GM12875 (cell line): ENCODE data around the gene AGAP1.

Experiments
- H3K4me3 ChIP-seq: one replicate; pipeline ENCODE4 v1.5.1; 2011; ENCODE audit warnings: low read depth, low read length, control low read depth
- TF ChIP-seq, protein P1 (sequence below): IDR thresholded peaks from 2 replicates; pipeline ENCODE4 v1.5.1; 2011; ENCODE audit warnings: low read depth, mild to moderate bottlenecking, control low read depth, inconsistent platforms, low read length, moderate library complexity, borderline replicate concordance; ENCODE audit not compliant: insufficient read depth

Gene AGAP1

DNA sequence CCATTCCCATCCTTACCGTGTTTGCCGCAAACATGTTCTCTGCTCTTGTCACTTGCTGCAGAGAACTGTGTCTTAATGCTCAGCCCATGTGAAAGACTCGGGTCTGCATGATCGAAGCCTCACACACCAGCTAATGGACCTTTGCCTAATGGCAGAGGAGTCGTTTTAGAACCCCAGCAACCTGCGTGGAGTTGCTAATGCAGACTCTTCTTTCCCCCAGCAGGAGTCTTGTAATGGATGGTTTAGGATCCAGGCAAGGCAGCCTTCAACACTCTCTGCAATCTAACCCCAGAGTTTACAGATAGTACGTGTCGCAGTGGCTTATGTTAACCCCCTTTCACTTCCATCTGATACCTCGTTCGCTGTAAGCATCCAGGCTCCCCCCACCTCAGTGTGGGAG, 316.4 kb downstream of the AGAP1 start:
- TF ChIP-seq, protein P1, sequence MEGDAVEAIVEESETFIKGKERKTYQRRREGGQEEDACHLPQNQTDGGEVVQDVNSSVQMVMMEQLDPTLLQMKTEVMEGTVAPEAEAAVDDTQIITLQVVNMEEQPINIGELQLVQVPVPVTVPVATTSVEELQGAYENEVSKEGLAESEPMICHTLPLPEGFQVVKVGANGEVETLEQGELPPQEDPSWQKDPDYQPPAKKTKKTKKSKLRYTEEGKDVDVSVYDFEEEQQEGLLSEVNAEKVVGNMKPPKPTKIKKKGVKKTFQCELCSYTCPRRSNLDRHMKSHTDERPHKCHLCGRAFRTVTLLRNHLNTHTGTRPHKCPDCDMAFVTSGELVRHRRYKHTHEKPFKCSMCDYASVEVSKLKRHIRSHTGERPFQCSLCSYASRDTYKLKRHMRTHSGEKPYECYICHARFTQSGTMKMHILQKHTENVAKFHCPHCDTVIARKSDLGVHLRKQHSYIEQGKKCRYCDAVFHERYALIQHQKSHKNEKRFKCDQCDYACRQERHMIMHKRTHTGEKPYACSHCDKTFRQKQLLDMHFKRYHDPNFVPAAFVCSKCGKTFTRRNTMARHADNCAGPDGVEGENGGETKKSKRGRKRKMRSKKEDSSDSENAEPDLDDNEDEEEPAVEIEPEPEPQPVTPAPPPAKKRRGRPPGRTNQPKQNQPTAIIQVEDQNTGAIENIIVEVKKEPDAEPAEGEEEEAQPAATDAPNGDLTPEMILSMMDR, result no peak
- no peak overlapping the region for H3K4me3 ChIP-seq

DNA sequence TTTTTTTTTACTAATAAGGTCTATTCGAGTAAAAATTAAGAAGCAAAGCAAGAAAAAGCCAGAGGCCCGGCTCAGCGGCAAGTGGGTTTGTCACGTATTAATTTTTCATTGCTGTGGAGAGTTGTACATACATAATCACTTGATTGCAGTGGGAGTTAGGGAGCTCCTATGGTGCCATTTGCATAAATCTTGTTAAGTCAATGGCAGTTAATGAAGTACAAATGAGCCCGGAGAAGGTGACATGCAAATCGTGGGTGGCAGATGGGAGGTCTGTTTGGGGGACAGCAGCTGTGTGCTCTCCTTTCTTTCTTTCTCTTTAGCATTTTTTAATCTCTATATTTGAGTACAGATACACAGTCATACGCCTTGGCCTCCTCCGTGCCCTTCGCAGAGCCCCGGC, 317.0 kb downstream of the AGAP1 start:
- H3K4me3 ChIP-seq, result no peak overlapping the region

DNA sequence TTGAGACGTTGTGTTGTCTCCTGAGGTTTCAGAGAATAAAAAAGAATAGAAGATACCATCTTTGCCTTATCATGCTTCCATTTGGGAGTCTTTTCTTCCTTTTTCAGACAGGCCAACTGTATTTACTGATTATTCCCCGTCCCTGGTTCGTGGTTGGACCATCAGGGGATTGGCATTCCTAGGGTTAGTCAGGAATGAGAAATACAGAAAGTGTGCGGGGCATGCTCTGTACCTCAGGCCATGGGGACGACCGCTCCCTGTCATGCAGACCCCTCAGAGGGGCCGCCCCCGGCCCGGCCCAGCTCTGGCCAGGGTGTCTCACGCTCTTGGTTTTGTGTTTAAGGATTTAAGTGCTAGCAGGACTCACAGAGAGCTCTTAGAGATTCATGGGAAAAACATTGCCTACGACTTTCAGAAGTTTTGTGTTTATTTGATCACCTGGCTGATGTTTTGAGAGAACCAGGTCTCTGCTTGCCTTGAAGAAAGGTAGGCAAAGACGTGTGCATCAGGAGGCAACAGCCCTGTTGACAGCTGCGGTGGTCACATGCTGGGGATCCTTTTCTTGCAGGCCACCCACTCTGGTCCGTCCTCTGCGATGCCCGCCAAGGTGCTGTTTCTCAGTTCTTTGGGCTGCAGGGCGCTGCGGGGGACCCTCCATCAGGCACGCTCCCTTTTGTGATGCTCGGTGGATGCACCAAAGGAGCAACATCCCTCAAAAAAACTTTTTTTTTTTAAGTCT, 317.8 kb downstream of the AGAP1 start:
- H3K4me3 ChIP-seq, result no peak overlapping the region
- TF ChIP-seq, protein P1, result no peak

More for the DNA sequence above, 317.0 kb downstream of the AGAP1 start:
- TF ChIP-seq, protein P1, result no peak

DNA sequence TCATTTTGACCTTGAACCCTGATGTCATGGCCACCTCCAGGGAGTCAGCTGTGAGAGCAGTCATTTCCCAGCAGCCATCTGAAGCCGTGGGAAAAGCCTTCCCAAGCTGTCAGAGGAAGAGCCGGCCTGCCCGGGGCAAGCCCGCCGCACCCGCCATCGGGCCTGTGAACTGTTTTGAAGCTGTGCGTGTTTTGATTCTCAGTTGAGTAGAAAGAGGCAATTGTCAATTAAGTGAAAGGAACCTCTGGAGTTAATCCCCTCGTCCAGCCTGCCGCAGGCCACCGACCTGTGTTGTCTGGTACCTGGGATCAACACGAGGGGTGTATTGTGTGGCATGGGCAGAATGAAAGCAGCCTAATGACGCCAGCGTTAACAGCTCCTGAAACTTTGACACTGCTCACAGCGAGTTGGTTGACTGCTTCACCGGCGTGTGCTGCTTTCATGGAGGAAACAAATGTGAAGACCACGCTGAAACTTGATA, 318.4 kb downstream of the AGAP1 start:
- H3K4me3 ChIP-seq, result no peak overlapping the region
- TF ChIP-seq, protein P1, result no peak

DNA sequence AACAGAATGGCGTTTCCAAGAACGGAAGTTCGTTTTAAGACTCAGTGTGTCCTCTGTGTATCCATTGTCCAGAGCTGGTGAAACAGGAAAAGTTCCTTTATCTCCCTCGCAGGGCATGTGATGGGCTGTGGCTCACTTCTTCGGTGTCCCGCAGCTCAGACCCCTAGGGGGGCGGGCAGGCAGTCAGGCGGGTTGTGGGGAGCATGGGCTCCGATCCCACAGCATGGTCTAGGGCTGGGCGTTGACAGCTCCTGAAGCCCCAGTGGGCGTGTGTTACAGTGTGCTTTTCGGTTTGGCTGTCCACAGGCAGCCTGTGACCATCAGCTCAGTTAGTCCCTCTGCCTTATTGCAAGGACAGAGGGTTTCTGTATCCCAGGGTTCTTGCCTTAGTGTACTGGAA, 319.6 kb downstream of the AGAP1 start:
- no peak overlapping the region for H3K4me3 ChIP-seq
- TF ChIP-seq, protein P1, result no peak

DNA sequence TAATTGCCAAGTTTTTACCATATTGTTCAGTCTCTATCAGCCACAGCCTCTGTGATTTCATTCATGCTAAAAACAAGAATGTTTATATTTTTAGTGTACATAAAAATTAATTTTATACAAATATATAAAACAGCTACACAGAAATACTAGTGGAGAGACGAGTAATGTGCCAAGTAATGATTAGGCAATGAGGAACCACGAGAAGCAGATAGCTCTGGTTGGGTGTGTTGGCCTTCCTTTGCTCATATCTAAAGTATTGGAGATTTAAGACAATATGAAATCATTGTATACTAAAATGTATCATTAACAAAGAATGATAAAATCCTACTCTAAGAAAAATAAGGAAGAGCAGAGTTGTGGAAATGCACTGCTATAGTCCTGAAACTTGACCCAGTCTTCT, 326.7 kb downstream of the AGAP1 start:
- TF ChIP-seq, protein P1, result no peak
- no peak overlapping the region for H3K4me3 ChIP-seq

DNA sequence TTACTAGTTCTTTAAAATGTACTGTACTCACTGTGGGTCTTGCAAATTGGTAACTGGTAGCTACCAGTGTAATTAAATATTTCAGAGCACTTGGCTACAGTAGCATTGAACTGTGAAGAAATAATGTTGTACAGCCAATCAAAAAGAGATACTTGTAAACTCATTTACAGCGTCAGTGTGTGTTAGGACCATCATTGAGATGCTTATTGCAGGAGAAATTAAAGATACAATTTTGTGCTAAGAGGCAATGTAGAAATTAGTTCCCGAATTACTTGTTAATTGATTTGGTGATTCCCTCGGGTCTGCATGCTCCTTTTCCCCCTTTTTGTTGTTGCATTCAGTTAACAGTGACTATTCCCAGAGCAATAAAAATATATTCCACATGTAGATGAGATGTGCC, 330.5 kb downstream of the AGAP1 start:
- H3K4me3 ChIP-seq, result no peak overlapping the region
- TF ChIP-seq, protein P1, result no peak
